Measurements from ENCODE around the gene KDM4B. TPM values are rescaled to one million over a fixed set of nuclear protein-coding genes. Genes with fewer than 3 reads are reported as not detected.
A peak's percentile ranks its signal among the peaks of the same experiment; 100 is the strongest.
"Not testable (repeated sequence)": the region's sequence is repeated elsewhere in the genome, so short reads cannot be mapped to it uniquely, and the experiment has no call there.

Gene KDM4B
- total and polyA plus RNA-seq, 5 experiments from 2014 or later: 14.3 to 50.1 (median 18.7) TPM

DNA sequence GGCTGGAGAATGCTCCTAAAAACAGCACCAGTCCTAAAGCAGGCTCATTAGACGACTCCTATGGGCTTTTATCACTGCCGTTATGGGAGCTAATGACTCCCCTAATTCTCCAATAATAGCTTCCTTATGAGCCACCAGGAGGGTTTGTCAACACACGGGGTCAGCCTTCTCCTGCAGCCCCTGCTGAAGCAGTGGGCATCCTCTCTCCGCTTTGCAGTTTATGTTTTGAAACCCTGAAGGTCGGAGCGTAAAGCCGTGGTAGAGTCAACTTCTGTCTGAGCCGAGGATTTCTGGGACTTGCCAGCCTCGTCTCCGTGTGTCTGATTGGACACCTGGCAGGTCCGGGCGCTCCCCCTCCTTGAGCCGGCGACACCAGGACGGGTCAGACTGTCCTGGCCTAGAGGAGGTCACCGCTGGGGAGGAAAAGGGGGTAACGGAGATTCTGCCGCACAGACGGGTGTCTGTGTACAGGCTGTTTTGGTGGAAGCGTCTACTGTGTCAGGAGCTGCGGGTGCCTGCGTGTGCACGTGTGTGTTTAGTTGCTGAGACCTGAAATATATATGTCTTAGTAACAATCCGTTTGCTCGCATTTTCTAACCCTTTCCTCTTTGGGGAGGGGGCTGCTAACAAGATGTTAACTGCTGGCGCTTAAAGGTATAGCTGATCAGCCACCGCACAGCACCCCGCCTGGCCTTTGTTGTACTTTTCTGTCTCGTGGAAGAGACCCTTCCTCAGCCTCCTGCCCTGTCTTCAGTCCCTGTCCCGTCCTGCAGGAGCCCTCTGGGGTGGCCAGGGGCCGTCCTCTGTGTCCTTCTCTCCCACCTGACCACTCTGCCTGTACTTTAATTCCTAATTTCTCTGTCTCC is 1.9 kb downstream of the KDM4B start:
- ATAC-seq (no peak), DNase-seq (peak in 3 of 10 donors; percentile 9 to 22 (median 14))
- Mint-ChIP-seq H3K4me3 (peak overlapping the region; percentile 79 to 97 (median 92)), H3K27ac (peak overlapping the region; percentile 54 to 95 (median 83)), H3K4me1 (peaks cover 25 to 52% (median 43%) of the 10 kb centered on the region in 4 donors), H3K27me3 (no peaks in the 10 kb centered on the region), H3K36me3 (peaks cover 0 to 7% (median 0%) of the 10 kb centered on the region in 3 donors), H3K9me3 (no peaks in the 10 kb centered on the region)
- POLR2A ChIA-PET: interaction anchor here (0.8 to 1.9 kb wide), 4 partner anchors 13 to 60 kb away, joined by 3 to 6 read pairs (median 5); no protein-coding TSS in a partner anchor

GRCh38 chr19:4971424-4971793 is 2.5 kb downstream of the KDM4B start:
- DNase-seq (peak in 4 of 10 donors; percentile 10 to 29 (median 21)), ATAC-seq (no peak)
- Mint-ChIP-seq H3K27ac (peak overlapping the region in 9 of 10 donors; percentile 54 to 95 (median 78)), H3K4me1 (peaks cover 25 to 52% (median 47%) of the 10 kb centered on the region in 4 donors), H3K9me3 (no peaks in the 10 kb centered on the region), H3K27me3 (no peaks in the 10 kb centered on the region), H3K36me3 (peaks cover 0 to 8% (median 0%) of the 10 kb centered on the region in 3 donors), H3K4me3 (peak overlapping the region; percentile 79 to 97 (median 92))
- POLR2A ChIA-PET: interaction anchor here (1.1 to 1.9 kb wide), 2 partner anchors 12 to 55 kb away, joined by 6 read pairs; no protein-coding TSS in a partner anchor

GRCh38 chr19:4971816-4972495 is 3.0 kb downstream of the KDM4B start:
- H3K27me3 Mint-ChIP-seq: no peaks in the 10 kb centered on the region
- no peaks in the 10 kb centered on the region for H3K9me3 Mint-ChIP-seq
- POLR2A ChIA-PET: interaction anchor here (0.6 kb wide), 2 partner anchors 15 to 147 kb away, joined by 3 read pairs; no protein-coding TSS in a partner anchor
- H3K4me1 Mint-ChIP-seq: peaks cover 25 to 54% (median 51%) of the 10 kb centered on the region in 4 donors
- DNase-seq: no peak
- peak overlapping the region in 9 of 10 donors; percentile 36 to 97 (median 83) for H3K4me3 Mint-ChIP-seq
- peaks cover 0 to 14% (median 0%) of the 10 kb centered on the region in 3 donors for H3K36me3 Mint-ChIP-seq
- peak overlapping the region in 5 of 10 donors; percentile 5 to 93 (median 37) for H3K27ac Mint-ChIP-seq
- no peak for ATAC-seq

GRCh38 chr19:4972509-4973230 is 3.8 kb downstream of the KDM4B start:
- peak overlapping the region in 5 of 10 donors; percentile 36 to 60 (median 40) for H3K4me3 Mint-ChIP-seq
- POLR2A ChIA-PET: interaction anchor here (0.5 to 1.0 kb wide), 4 partner anchors 15 to 147 kb away, joined by 3 to 8 read pairs (median 4); no protein-coding TSS in a partner anchor

GRCh38 chr19:4974880-4975469 is 6.1 kb downstream of the KDM4B start:
- H3K36me3 Mint-ChIP-seq: peaks cover 0 to 22% (median 2%) of the 10 kb centered on the region in 3 donors
- no peaks in the 10 kb centered on the region for H3K27me3 Mint-ChIP-seq
- H3K27ac Mint-ChIP-seq: peak overlapping the region in 4 of 10 donors; percentile 4 to 91 (median 33)
- peaks cover 23 to 64% (median 59%) of the 10 kb centered on the region in 4 donors for H3K4me1 Mint-ChIP-seq
- H3K4me3 Mint-ChIP-seq: peak overlapping the region in 1 of 10 donors; percentile 3
- H3K9me3 Mint-ChIP-seq: no peaks in the 10 kb centered on the region
- POLR2A ChIA-PET: no interaction called here
- DNase-seq: no peak
- no peak for ATAC-seq

More at GRCh38 chr19:4972509-4973230, 3.8 kb downstream of the KDM4B start:
- ATAC-seq (no peak), DNase-seq (no peak)
- Mint-ChIP-seq H3K4me1 (peaks cover 27 to 61% (median 55%) of the 10 kb centered on the region in 4 donors), H3K9me3 (no peaks in the 10 kb centered on the region), H3K36me3 (peaks cover 0 to 20% (median 2%) of the 10 kb centered on the region in 3 donors), H3K27me3 (no peaks in the 10 kb centered on the region), H3K27ac (peak overlapping the region in 2 of 10 donors; percentile 18 to 71)

DNA sequence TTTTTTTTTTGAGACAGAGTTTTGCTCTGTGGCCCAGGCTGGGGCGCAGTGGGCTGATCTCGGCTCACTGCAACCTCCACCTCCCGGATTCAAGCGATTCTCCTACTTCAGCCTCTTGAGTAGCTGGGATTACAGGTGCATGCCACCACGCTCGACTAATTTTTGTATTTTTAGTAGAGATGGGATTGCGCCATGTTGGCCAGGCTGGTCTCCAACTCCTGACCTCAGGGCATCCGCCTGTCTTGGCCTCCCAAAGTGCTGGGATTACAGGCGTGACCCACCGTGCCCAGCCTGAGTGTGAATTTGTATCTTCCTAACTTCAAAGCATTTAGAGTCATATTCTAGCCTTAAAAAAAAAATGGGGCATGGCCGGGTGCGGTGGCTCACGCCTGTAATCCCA is 6.7 kb downstream of the KDM4B start:
- H3K27ac Mint-ChIP-seq, H3K27me3 Mint-ChIP-seq, H3K4me3 Mint-ChIP-seq, H3K9me3 Mint-ChIP-seq, DNase-seq, ATAC-seq: not testable (repeated sequence)
- Mint-ChIP-seq H3K36me3 (peaks cover 0 to 22% (median 2%) of the 10 kb centered on the region in 3 donors), H3K4me1 (peaks cover 17 to 62% (median 57%) of the 10 kb centered on the region in 4 donors)
- POLR2A ChIA-PET: interaction anchor here (0.7 to 0.8 kb wide), 2 partner anchors 59 to 699 kb away, joined by 3 read pairs; no protein-coding TSS in a partner anchor

DNA sequence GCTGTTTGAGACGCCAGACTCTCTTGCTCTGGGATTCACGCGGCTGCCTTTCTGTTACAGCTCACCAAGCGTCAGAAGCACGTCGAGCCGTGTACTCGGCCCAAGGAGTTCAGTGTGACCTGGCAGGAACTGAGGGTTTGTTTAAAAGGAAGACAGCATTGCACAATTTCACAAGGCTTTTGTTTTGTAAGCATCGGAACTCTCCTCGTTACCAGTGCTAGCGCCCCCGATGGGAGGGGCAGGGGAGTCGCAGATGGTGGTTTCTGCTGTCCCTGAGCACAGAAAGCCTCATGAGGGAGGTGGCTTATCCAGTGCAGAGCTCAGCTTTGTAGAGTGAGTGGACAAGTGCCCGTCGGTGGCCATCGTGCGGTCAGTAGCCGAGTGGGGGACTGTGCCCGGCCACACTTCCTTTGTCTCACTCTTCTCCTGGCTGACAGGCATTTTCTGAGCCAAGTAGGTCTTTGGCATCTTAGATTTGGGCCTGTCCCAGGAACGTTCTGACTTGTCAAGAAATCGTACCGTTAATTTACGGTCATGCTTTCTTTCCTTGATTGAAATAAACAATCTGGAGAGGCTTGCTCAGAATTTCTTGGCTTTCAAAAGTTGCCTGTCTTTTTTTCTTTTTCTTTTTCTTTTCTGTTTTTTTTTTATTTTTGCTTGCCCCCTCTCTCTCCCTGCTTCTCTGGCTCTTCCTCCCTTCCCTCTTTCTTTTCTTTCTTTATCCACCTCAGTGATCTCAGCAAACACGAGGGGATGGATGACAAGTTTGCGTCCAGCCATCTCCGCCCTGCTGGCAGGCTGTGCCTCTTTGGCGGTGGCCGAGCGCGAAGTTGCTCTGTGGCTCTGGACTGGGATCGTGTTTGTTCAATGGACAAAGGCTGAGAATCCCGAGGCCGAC is 7.7 kb downstream of the KDM4B start:
- Mint-ChIP-seq H3K4me1 (peaks cover 10 to 56% (median 51%) of the 10 kb centered on the region in 4 donors), H3K27ac (peak overlapping the region in 3 of 10 donors; percentile 24 to 54 (median 46)), H3K36me3 (peaks cover 0 to 22% (median 2%) of the 10 kb centered on the region in 3 donors), H3K4me3 (peak overlapping the region in 1 of 10 donors; percentile 50), H3K27me3 (no peaks in the 10 kb centered on the region), H3K9me3 (no peaks in the 10 kb centered on the region)
- ATAC-seq (no peak), DNase-seq (no peak)
- POLR2A ChIA-PET: interaction anchor here (0.8 kb wide), 1 partner anchor 60 kb away, joined by 3 read pairs; no protein-coding TSS in a partner anchor

DNA sequence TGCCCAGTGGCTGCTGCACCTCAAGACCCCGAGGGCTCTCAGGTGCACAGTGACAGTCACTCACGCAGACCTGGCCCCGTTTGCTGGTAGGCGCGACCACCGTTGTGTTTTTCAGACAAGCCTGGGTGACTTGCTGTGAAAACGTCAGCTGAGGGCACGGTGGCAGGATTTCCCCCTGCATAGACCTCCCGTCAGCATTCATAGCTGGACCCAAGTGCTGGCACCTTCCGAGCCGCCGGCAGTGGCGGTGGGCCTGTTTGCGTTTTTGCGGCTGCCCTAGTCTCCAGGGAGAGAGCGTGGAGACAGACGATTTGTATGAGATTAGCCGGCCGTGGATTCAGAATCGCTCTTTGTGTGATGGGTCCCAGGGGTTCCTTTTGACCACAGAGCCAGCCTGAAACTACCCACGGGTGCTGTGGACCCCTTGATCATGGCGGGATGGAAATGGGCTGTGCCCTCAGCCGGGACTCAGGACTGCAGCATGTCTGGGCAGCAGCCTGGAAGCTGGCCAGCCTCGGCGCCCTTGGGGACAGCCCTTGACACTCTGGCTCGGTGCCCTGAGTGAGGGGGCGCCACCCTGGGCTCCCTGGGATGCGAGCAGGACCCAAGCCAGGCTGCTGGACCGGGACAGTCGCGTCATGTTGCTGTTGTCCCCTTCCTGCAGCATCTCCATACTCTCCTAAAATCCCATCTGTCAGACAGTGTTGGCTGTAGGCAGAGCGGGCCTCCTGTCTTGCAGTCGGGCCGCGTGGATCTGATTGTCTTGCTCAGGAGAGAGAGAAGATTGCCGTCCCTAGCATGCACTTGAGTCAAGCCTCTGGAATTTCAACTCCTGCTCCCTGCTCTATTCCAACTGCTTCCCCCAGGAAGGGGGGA is 8.6 kb downstream of the KDM4B start:
- H3K27ac Mint-ChIP-seq: peak overlapping the region in 1 of 10 donors; percentile 10
- no peaks in the 10 kb centered on the region for H3K27me3 Mint-ChIP-seq
- H3K4me3 Mint-ChIP-seq: no peak overlapping the region
- H3K9me3 Mint-ChIP-seq: no peaks in the 10 kb centered on the region
- POLR2A ChIA-PET: interaction anchor here (0.6 kb wide), 1 partner anchor 13 kb away, joined by 3 read pairs; no protein-coding TSS in a partner anchor
- H3K4me1 Mint-ChIP-seq: peaks cover 11 to 51% (median 49%) of the 10 kb centered on the region in 4 donors
- H3K36me3 Mint-ChIP-seq: peaks cover 0 to 22% (median 2%) of the 10 kb centered on the region in 3 donors
- ATAC-seq: no peak
- DNase-seq: no peak

DNA sequence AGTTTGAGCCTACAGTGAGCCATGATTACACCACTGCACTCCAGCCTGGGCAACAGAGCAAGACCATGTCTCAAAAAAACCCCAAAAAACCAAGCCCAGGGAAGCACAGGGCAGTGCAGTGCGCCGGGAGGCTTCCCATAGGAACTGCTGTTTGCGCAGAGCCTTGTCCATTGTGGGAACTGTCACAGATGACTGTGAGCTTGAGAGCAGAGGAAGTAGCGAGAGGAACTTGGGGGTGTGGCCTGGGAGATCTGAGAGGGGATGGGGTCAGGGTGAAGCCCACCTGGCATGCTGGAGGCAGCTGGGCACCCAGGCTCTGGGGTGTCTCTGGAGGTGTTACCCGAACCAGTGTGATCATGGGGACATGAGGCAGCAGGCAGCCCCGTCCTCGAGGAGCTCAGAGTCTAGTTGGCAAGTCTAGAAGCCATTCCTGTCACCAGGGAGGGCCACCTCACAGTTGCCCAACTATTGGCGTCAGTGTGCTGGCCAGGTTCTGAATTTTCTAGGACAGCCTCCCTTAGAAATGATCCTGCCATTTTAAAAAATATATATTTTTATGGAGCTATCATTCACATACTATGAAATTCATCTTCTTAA is 10.4 kb downstream of the KDM4B start:
- Mint-ChIP-seq H3K4me1 (peaks cover 15 to 52% (median 44%) of the 10 kb centered on the region in 4 donors), H3K27me3 (no peaks in the 10 kb centered on the region), H3K4me3 (peak overlapping the region in 2 of 10 donors; percentile 39 to 54), H3K27ac (peak overlapping the region in 5 of 10 donors; percentile 60 to 90 (median 78)), H3K9me3 (no peaks in the 10 kb centered on the region), H3K36me3 (peaks cover 0 to 31% (median 4%) of the 10 kb centered on the region in 3 donors)
- no peak for ATAC-seq
- POLR2A ChIA-PET: interaction anchor here (0.6 kb wide), 2 partner anchors 65 to 243 kb away, joined by 3 to 5 read pairs; no protein-coding TSS in a partner anchor
- DNase-seq: no peak

Data from naive thymus-derived CD8-positive, alpha-beta T cell (primary cell).